Astrocyte of the spinal cord (primary cell): Measurements from ENCODE around the gene CD177.
"Not testable (repeated sequence)": the region's sequence is repeated elsewhere in the genome, so short reads cannot be mapped to it uniquely, and the experiment has no call there.

Source experiments
- DNase-seq: peaks from one replicate; pipeline ENCODE4 v3.0.0; 2011; ENCODE audit warnings: low read depth, low spot score
- H3K4me3 ChIP-seq: 2 replicates; pipeline ENCODE4 v1.5.1; 2011; ENCODE audit warnings: low read depth, mild to moderate bottlenecking, low read length, moderate library complexity
- CTCF ChIP-seq: IDR thresholded peaks from 2 replicates; pipeline ENCODE4 v1.5.1; 2012; ENCODE audit warnings: low read depth, mild to moderate bottlenecking, low read length, inconsistent platforms
- in situ Hi-C: cut with HindIII; loops from 2 replicates; pipeline ENCODE4 v1.10.0; 2017; ENCODE audit warnings: low sequenced_read_pairs

CD177 gene

GRCh38 chr19:43351998-43352746 lies 1.3 kb upstream of the CD177 start:
- DNase-seq: no peak
- no peak for TF ChIP-seq CTCF
- no peak overlapping the region for H3K4me3 ChIP-seq
- in situ Hi-C loops: no loop called here

GRCh38 chr19:43354305-43354627 lies 780 bp downstream of the CD177 start:
- TF ChIP-seq CTCF: no peak
- DNase-seq: no peak
- in situ Hi-C loops: no loop called here
- H3K4me3 ChIP-seq: no peak overlapping the region

- in situ Hi-C loops, H3K4me3 ChIP-seq, DNase-seq: not testable (repeated sequence)
Measured at GRCh38 chr19:43356749-43357148, 3.3 kb downstream of the CD177 start.

- TF ChIP-seq CTCF: no peak
- DNase-seq: no peak
- H3K4me3 ChIP-seq: no peak overlapping the region
- in situ Hi-C loops: no loop called here
Measured at GRCh38 chr19:43362179-43362578, 8.7 kb downstream of the CD177 start.

GRCh38 chr19:43362745-43363144 lies 9.3 kb downstream of the CD177 start:
- no peak for TF ChIP-seq CTCF
- no peak overlapping the region for H3K4me3 ChIP-seq
- DNase-seq: no peak
- in situ Hi-C loops: no loop called here

GRCh38 chr19:43365677-43366076 lies 12.2 kb downstream of the CD177 start:
- in situ Hi-C loops, H3K4me3 ChIP-seq, DNase-seq: not testable (repeated sequence)

- no peak for TF ChIP-seq CTCF
- no peak for DNase-seq
- in situ Hi-C loops: no loop called here
- no peak overlapping the region for H3K4me3 ChIP-seq
Measured at GRCh38 chr19:43367822-43368221, 14.3 kb downstream of the CD177 start.

GRCh38 chr19:43368897-43369296 lies 15.4 kb downstream of the CD177 start:
- H3K4me3 ChIP-seq, DNase-seq, in situ Hi-C loops: not testable (repeated sequence)
